Measurements from ENCODE around the gene BBS10.
"Not testable (repeated sequence)": the region's sequence is repeated elsewhere in the genome, so short reads cannot be mapped to it uniquely, and the experiment has no call there.

BBS10 gene

DNA sequence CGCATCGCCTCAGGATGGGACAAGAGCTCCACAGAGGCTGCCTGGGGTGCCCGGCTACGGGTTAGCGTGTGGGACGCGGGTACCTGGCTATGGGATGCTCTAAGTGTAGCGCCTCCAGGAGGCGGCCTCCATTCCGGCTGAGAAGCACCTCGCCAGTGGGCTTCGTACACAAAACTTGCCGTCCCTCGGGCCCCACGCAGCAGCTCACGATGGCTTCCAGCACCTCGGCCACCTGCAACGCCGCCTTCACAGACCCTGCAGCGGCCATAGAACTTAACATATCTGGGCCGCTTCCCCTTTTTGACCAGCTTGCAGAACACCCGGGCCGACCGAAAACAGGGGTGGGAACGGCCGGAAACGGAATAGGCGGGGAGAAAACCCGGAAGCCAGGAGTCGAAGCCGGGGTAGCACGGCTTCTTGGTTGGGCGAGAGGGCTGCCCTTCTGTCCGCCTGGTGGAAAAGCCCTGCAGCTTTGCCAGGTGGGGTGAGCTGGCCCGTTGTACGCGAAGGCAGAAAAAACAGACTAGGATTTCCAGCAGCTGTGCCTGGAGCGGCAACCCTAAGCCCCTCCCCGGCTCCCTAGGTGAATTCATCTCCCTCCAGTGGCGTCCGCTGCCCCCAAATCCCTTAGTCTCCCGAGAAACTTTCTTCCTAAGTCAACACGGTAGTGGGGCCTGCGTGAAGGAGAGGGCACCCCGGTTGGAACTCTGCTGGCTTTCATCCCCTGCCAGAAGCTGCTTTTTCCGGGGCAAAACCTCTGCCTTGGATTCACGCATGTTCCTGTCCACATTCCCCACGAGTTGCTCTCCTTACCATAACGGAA lies at the start of gene BBS10:
BBS10 (minus strand) TSS at position 337 of the 823 bp plus-strand sequence; CDS start at position 280, 57 bp downstream.
- peak; percentile 85 for DNase-seq

DNA sequence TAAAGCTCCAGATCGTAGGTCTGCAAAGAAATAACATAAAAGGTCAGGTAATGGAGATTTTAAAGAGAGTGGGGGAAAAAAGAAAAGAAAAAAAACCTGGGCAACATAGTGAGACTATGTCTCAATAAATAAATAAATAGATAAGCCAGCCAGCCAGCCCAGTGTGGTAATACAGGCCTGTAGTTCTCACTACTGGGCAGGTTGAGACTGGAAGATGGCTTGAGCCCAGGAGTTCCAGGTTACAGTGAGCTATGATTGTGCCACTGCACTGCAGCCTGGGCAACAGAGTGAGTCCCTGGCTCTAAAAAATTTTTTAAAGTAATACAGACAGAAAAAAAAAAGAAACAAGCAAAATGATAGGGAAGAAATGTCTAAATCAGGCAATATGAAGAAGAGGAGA lies 43.2 kb upstream of the BBS10 start:
- no peak for DNase-seq

DNA sequence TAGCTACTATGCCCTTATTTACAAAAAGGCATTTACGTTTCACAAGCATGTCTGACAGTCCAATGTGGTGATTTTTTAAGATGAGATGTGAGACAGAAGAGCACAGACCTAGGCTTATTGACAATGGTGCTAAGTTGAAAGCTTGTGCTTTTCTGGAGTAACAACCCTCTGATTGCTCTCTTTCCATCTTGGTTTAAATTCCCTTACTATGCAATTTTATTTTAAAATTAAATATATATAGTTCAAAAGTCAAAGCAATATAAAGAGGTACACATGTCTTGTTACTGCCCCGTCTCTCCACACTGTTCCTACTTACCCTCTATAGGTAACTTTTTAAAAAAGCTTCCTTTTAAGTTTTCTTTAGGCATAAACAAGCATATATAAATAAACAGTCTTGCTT lies 39.4 kb upstream of the BBS10 start:
- no peak for DNase-seq

DNA sequence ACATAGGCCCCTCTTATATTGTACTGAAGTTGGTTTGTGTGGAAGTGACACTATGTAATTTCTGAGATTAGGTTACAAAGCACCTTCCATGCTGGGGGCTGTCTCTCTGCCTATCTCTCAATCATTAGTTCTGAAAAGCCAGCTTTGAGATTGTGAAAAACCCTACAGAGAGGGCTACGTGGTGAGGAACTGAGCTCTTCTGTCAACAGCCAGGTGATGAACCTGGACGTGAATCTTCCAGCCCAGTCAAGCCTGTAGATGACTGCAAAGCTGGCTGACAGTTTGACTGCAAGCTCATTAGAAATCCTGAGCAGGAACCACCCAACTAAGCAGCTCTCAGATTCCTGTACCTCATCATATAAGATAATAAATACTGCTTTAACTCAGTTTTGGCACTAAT lies 36.3 kb upstream of the BBS10 start:
- no peak for DNase-seq

DNA sequence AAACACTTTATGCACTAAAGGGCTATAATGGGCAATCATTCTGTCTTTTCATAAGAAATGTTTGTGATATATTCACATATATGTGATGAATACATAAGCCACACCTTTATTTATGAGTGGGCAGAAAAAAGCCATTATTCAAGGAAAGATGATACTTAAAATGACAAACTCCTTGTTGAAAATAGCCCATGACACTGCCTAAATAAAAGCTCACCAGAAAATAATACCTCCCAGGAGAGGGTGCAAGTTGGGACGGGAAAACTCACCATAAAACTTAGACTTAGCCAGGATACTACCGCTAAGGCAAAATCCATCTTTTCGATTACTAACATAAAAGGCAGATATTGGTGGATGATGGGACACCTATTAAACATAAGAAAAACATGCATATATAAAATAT lies 35.8 kb upstream of the BBS10 start:
- no peak for DNase-seq

DNA sequence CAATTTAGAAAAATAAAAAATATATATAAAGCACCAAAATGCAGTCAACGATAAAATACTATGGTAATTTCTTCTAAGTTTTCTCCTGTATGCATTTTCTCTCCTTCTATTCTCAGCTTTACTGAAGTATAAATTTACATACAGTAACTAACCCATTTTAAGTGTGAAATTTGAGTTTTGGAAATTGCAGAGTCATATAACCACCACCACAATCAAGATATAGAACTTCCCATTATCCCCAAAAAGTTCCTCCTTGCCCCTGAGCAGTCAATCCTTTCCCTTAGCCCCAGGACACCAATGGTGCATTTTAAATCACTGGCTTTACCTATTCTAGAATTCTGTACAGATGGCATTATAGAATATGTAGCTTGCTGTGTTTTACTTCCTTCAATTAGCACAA lies 31.0 kb upstream of the BBS10 start:
- no peak for DNase-seq

DNA sequence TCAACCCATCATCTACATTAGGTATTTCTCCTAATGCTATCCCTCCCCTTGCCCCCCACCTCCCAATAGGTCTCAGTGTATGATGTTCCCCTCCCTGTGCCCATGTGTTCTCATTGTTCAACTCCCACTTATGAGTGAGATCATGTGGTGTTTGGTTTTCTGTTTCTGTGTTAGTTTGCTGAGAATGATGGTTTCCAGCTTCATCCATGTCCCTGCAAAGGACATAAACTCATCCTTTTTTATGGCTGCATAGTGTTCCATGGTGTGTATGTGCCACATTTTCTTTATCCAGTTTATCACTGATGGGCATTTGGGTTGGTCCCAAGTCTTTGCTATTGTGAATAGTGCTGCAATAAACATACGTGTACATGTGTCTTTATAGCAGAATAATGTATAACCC lies 28.7 kb upstream of the BBS10 start:
- not testable (repeated sequence) for DNase-seq

DNA sequence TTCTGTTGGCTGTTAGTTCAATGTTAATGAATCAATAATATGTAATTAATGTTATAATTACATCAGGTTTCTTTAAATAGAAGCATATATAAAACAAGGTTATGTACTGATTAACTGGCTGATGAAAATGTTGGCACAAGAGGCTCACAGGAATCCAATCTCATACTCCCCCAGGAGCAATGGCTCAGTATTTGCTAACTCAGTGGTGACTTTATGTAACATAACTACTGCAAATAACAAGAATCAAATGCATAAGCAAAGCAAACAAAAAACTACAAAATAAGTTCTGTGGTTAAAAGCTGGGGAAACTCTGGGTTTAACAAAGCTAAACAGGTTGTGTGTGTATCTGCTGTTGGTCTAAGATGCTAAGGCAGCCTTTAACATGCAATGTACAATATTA lies 27.7 kb upstream of the BBS10 start:
- DNase-seq = no peak

DNA sequence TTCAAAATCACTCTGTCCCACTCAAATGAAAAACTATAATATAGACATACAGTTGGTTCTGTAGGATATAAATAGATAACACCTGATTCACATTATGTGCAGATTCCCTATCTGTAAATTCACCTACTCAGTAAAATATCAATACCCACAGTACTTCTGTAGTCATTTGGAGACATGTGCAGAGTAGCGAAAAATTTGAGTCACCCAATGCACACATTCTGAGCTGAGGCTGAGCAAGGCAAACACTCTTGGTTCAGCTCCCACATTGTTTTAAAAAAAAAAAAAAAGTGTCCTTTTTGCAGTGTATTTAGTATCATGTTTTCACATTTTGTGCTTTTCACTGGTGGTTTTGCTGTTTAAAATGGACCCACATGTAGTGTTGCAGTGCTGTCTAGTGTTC lies 27.3 kb upstream of the BBS10 start:
- no peak for DNase-seq

DNA sequence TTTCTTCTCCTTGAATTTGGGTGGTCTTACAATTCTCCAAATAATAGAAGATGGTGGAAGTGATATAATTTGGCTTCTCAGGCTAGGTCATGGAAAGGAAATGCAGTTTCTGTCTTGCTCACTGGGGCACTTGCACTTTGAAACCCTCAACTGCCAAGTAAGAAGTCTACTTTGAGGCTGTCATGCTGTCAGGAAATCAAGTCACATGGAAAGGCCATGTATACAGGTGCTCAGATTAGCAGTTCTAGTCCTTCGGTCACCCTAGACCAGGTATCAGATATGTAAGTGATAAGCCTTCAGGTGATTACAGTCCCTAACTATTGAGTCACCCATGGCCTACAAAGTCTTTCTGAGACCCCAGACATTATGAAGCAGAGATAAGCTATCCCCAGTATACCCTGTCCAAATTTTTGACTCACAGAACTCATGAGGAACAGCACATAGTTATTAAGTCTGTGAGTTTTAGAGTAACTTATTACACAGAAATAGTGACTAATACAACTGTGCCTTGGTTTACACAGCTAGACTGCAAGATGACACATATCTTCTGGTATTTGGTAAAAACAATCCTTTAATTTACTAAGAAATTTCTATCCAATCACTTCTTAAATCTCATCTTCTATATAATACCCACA lies 26.3 kb upstream of the BBS10 start:
- no peak for DNase-seq

DNA sequence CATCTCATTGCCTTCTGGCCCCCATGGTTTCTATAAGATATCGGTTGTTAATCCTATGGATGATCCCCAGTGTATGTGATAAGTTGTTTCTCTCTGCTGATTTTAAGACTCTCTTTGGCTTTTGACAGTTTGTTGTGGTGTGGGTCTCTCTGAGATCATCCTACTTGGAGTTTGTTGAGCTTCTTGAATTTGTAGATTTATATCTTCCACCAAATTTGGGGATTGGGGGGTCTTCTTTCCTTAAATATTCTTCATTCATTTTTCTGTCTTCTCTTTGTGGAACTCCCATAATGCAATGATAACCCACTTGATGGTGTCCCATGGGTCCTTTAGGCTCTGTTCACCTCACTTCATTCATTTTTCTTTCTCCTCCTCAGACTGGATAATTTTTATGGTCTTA lies 20.0 kb upstream of the BBS10 start:
- no peak for DNase-seq

DNA sequence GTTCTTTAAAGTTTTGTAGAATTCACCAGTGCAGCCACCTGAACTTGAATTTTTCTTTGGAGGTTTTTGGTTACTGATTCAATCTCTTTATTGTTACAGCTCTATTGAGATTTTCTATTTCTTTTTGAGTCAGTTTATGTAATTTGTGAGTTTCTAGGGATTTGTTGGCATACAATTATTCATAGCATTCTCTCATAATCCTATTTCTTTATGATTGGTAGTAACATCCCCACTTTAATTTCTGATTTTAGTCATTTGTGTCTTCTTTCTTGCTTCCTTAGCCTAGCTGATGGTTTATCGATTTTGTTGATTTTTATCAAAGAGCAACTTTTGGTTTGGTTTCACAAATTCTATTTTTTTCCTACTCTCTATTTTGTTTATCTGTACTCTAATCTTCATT lies 17.9 kb upstream of the BBS10 start:
- DNase-seq = no peak

DNA sequence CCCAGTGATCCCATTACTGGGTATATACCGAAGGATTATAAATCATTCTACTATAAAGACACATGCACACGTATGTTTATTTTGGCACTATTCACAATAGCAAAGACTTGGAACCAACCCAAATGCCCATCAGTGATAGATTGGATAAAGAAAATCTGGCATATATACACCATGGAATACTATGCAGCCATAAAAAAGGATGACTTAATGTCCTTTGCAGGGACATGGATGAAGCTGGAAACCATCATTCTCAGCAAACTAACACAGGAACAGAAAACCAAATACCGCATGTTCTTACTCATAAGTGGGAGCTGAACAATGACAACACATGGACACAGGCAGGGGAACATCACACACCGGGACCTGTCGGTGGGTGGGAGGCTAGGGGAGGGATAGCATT lies 15.9 kb upstream of the BBS10 start:
- DNase-seq = not testable (repeated sequence)

DNA sequence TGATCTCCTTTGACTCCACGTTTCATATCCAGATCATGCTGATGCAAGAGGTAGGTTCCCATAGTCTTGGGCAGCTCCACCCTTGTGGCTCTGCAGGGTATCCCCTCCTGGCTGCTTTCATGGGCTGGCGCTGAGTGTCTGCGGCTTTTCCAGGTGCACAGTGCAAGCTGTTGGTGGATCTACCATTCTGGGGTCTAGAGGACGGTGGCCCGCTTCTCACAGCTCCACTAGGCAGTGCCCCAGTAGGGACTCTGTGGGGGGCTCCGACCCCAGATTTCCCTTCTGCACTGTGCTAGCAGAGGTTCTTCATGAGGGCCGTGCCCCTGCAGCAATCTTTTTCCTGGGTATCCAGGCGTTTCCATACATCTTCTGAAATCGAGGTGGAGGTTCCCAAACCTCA lies 12.1 kb upstream of the BBS10 start:
- DNase-seq = no peak

DNA sequence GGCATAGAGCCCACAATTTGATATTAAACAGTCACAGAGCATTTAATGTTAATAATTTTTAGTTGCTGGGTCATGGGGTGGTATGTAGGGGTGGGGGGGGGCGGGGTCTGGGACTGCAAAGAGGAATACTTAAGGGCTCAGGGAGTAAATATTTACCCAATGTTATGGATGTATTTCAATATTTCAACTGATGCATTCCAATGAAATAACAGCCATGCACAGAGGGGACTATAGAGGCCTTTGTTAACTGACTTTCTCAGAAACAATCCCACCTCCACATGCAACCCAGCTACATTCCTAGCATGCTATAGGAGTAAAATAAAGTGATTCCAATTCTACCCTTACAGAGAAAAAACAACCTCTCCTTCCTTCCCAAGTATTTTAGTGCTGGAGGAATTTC lies 7.9 kb upstream of the BBS10 start:
- DNase-seq = no peak

DNA sequence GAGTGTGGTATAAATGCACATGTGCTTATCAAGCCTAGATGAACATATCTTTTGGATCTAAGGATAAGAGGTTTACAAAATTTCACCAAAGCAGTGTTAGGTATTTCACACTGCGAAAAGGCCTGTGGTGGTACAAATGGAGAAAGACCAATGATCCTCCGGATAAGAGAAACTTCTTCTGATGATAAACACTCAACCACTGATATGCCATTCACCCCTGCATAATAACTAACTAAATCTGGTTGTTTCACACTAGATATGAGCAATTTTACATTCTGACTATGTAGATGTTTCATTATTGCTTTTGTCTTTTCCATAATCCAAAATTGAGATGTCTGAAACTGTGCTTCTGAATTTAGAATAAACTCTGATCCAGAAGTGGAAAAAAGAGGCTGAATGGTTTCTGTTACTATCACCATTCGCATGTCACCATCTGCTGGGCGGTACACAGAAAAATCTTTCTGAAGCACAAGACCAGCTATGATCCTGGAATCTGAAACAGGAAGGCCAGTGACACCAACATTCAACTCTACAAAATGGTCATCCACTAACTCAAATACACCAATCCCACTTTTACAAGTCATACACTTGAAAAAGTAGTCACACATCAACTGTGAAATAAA lies 1.3 kb downstream of the BBS10 start:
- peak; percentile 1 for DNase-seq

DNA sequence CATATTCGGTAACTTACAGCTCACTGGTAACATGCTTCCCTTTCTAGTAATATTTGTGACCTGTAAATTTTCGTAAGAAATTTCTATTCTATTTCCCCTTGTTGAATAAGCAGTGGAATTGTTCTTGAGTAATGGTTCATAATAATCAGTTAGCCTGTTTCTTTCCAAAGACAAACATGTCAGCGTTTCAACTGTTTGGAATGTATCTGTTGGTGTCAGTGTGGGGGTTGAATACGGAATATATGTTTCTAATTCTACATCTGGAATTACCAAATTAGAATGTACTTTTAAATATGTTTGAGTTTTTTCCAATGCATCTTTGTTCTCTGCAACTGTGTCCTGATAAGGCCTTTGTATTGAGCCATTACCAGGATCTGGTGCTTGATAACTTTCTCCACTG lies 2.0 kb downstream of the BBS10 start:
- DNase-seq = no peak

DNA sequence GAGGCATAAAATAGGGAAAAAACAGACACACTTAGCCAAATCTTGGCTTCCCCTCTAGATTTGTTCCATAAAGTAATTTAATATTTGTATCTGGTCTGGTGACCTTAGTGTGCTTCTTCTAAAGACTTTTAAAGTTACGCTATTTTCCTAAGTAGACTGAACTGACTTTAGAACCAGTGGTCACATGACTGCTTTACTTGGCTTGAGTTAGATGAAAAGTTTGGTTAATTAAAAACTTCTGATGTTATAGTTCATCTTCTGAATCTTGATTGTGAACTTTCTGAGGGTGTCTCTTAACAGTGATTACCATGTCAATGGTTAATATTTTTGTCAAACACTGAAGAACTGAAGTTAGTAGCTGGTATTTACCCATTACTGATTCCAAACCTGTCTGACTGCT lies 2.6 kb downstream of the BBS10 start:
- DNase-seq = no peak

DNA sequence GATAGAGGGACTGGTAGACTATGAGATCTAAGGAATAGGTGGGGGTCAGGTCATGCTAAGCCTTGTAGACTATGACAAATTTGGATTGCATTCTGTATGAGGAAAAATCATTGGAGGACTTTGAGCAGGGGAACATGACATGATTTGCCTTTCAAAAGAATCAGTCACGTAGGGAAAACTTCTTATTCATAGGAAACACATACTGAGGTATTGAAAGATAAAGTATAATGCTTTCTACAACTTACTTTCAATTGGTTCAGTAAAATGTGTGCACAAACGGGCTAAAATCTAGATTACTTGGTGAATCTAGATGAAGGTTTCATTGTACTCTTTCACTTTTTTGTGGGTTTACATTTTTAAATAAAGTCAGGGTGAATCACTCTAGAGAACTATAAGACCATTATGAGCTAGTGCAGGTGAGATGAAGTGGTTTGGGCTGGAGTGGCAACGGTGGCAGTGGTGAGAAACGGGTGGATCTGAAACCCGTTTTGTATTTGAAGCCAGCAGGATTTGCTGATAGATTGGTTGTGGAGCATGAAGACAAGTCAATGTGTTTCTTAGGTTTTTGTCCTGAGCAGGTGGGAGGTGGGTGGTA lies 6.7 kb downstream of the BBS10 start:
- DNase-seq = no peak

DNA sequence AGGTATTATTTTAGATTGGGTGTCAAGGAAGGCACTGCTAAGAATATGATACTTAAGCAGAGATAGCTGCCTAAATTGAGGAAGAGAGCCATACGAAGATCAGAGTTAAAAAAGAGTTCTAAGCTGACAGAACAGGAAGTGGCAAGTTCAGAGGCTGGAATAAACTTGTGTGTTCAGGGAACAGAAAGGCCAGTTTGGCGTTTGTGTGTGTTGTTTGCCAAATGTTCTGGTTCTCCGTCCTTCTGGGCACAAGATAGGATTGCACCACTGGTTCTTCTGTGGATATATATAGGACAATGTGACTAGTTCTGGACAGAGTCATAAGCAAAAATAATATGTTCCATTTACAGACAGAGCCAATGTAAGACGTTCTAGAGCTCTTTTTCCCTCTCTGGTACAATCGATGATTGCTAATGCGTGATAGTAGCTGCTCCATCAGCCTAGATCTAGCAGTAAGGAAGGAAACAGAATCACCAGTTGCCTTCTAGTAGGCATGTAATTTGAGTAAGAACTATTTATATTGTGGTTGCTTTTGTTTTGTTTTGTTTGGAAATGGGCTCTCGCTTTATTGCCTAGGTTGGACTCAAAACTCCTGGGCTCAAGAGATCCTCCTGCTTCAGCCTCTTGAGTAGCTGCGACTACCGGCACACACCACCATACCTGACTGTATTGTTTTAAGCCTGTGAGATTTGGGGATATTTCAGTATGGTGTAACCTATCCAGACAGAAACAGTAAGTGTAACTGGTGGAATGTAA lies 7.4 kb downstream of the BBS10 start:
- DNase-seq = no peak

DNA sequence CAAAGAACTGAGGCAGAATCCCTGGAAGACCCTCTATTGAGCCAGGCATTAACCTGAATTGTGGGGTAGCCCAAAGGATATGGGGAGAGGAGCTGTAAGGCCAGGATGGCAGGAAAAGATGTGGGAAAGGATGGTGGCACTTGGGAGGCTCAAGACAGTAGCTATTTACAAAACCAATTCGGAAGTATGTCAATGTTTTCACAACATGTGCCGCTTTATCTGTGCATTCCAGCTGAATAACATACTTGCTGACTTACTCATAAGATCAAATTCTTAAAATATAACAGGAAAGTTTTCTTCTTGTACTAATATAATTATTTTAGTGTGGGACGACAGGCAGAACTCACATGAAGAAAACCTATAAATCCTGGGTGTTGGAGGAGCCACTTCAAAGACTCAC lies 10.6 kb downstream of the BBS10 start:
- DNase-seq = no peak

DNA sequence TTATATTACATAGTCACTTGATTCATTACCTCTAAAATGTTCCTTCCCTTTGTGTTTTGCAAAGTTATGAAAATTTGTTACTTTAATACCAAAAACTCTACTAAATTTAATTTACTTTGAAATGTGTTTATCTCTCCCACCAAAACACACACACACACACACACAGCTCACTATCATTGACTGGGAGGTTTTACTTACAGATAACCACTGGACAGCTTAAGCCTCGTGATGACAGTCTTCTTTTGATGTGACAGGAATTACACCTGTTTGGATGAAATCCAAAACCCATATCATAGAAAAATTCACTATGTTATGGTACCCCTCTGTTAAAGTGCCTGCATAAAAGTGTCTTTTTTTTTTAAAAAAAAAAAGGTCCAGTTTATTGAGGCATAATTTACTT lies 15.6 kb downstream of the BBS10 start:
- no peak for DNase-seq

DNA sequence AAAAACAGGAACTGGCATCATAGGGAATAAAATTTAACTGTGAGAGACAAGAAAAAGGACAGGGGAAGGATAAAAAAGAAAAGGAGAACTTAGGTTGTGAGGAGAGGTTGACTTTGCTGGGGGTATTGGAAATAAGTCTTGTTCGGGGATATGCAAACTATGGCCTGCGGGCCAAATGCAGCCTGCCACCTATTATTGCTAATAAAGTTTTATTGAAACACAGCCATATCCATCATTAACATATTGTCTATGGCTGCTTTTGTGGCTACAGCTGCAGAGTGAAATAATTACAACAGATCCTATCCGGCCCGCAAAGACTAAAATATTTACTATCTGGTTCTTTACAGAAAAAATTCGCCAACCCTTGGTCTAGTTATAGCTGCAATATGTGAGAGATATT lies 18.6 kb downstream of the BBS10 start:
- DNase-seq = no peak
